K562 (cell line): Measurements from ENCODE around the gene RAB17. TPM values are rescaled to one million over a fixed set of nuclear protein-coding genes. Genes with fewer than 3 reads are reported as not detected.

Experiments used
- ATAC-seq: fragments of 200-7000 bp; cut with Tn5 transposase; 3 replicates; pipeline ENCODE4 v1.9.1; 2020; ENCODE audit warnings: moderate library complexity
- BruUV-seq: library from RNA; stranded (reverse); fragments of 400-500 nt; replicated peaks from 2 replicates; lab custom pipeline; 2021; lab: Mats Ljungman, UMichigan
- CTCF ChIA-PET: fragments of 300-600 bp; formaldehyde crosslinking; extraction: SDS; loops from one replicate; lab custom pipeline; 2021; ENCODE audit warnings: low intra/inter-chr PET ratio; lab: Yijun Ruan, JAX
- POLR2A ChIA-PET: fragments of 300-600, 350-650 bp; sonication (Branson Sonifier 250); formaldehyde crosslinking; extraction: SDS; loops from one replicate; lab custom pipeline; 2021; ENCODE audit warnings: antibody characterized with exemption, inconsistent platforms; lab: Yijun Ruan, JAX
- DNase-seq, 4 experiments: peaks; one replicate each; pipeline versions ENCODE4 v3.0.0 to v3.0.0-alpha.2; 2011 to 2018; ENCODE audit warnings: low spot score in 3 of 4, mixed read lengths in 3 of 4; ENCODE audit errors: extremely low read depth in 1 of 4
- FAIRE-seq: peaks from 2 replicates; lab custom pipeline; 2011; peaks lifted over from hg19 to GRCh38; lab: Jason Lieb, UNC
- H2AFZ ChIP-seq: 2 replicates; pipeline ENCODE4 v1.6.0; 2011; ENCODE audit warnings: low read depth, low read length, control low read depth, inconsistent platforms
- H3K27ac ChIP-seq: fragments of 200-600 bp; 3 replicates; pipeline ENCODE4 v1.8.0; 2011; ENCODE audit warnings: low read depth, mild to moderate bottlenecking, control low read depth, inconsistent platforms, low read length, moderate library complexity, mixed read lengths; ENCODE audit errors: extremely low read depth
- H3K27me3 ChIP-seq, 2 experiments: fragments of 300-600 bp in 1 of 2; 2 replicates in 1 of 2; 3 replicates in 1 of 2; pipeline versions ENCODE4 v1.6.0 to v1.8.0; 2011; ENCODE audit warnings: inconsistent platforms in 2 of 2, low read length in 2 of 2, mild to moderate bottlenecking in 1 of 2, mixed read lengths in 1 of 2, moderate library complexity in 1 of 2; ENCODE audit not compliant: control insufficient read depth in 2 of 2, insufficient read depth in 2 of 2
- H3K36me3 ChIP-seq: fragments of 300-600 bp; 3 replicates; pipeline ENCODE4 v1.8.0; 2011; ENCODE audit warnings: mild to moderate bottlenecking, low read length, inconsistent platforms; ENCODE audit not compliant: control insufficient read depth, insufficient read depth
- H3K4me1 ChIP-seq, 2 experiments: fragments of 200-600 bp in 1 of 2; replicated peaks in 1 of 2; 2 replicates in 1 of 2; 3 replicates in 1 of 2; pipeline versions ENCODE4 v1.5.1 to v1.8.0; 2011; ENCODE audit warnings: inconsistent platforms in 2 of 2, low read length in 2 of 2, mild to moderate bottlenecking in 1 of 2, mixed read lengths in 1 of 2, moderate library complexity in 1 of 2; ENCODE audit not compliant: control insufficient read depth in 2 of 2, insufficient read depth in 2 of 2
- H3K4me2 ChIP-seq: 2 replicates; pipeline ENCODE4 v1.6.1; 2011; ENCODE audit warnings: low read length, control low read depth, inconsistent platforms, mixed read lengths; ENCODE audit not compliant: insufficient read depth
- H3K4me3 ChIP-seq: fragments of 200-600 bp; sonication (generic), shearing (Covaris generic); 2 replicates; pipeline ENCODE4 v1.5.1; 2016; ENCODE audit warnings: control low read depth, inconsistent platforms
- H3K79me2 ChIP-seq: fragments of 200-600 bp; 3 replicates; pipeline ENCODE4 v1.8.0; 2011; ENCODE audit warnings: low read length, inconsistent platforms; ENCODE audit not compliant: control insufficient read depth, insufficient read depth
- H3K9ac ChIP-seq, 2 experiments: 2 replicates each; pipeline versions ENCODE4 v1.6.0 to v1.6.1; 2011; ENCODE audit warnings: low read depth in 2 of 2, low read length in 2 of 2, control low read depth in 1 of 2, inconsistent platforms in 1 of 2, mild to moderate bottlenecking in 1 of 2, mixed read lengths in 1 of 2; ENCODE audit not compliant: insufficient read depth in 1 of 2
- H3K9me1 ChIP-seq: one replicate; pipeline ENCODE4 v1.6.0; 2011; ENCODE audit warnings: inconsistent platforms, mild to moderate bottlenecking, low read length, moderate library complexity; ENCODE audit not compliant: control insufficient read depth, insufficient read depth
- H3K9me3 ChIP-seq: replicated peaks from 2 replicates; pipeline ENCODE4 v1.5.1; 2011; ENCODE audit warnings: low read depth, low read length, inconsistent platforms; ENCODE audit not compliant: control insufficient read depth, insufficient read depth
- H4K20me1 ChIP-seq: replicated peaks from 2 replicates; pipeline ENCODE4 v1.6.1; 2011; ENCODE audit warnings: low read length, inconsistent platforms, mixed read lengths; ENCODE audit not compliant: control insufficient read depth, insufficient read depth
- CBX5 ChIP-seq: IDR thresholded peaks from 2 replicates; pipeline ENCODE4 v1.6.1; 2014; ENCODE audit warnings: low read depth, borderline replicate concordance
- HIVEP1 ChIP-seq: fragments of 250-450 bp; sonication (Bioruptor Pico); IDR thresholded peaks from 2 replicates; pipeline ENCODE4 v1.4.0; 2020; ENCODE audit warnings: mild to moderate bottlenecking
- NCOR1 ChIP-seq: fragments of 450-650 bp; IDR thresholded peaks from 2 replicates; pipeline ENCODE4 v1.6.1; 2016; ENCODE audit warnings: mild to moderate bottlenecking, moderate library complexity
- PTTG1 ChIP-seq: fragments of 450-650 bp; IDR thresholded peaks from 2 replicates; pipeline ENCODE4 v1.6.1; 2016; ENCODE audit warnings: low read depth, mild to moderate bottlenecking, missing genetic modification characterization, missing compliant biosample characterization
- RB1 ChIP-seq: fragments of 450-650 bp; IDR thresholded peaks from 2 replicates; pipeline ENCODE4 v1.6.1; 2017; ENCODE audit warnings: low read depth, mild to moderate bottlenecking
- USF1 ChIP-seq: sonication (generic); formaldehyde crosslinking; IDR thresholded peaks from 2 replicates; pipeline ENCODE4 v1.9.0; 2022; ENCODE audit warnings: mild to moderate bottlenecking, missing genetic modification reagents
- ZNF121 ChIP-seq: sonication (generic); formaldehyde crosslinking; conservative IDR thresholded peaks from 2 replicates; pipeline ENCODE4 v1.8.0; 2022; ENCODE audit warnings: missing genetic modification reagents
- ZNF184 ChIP-seq: sonication (generic); formaldehyde crosslinking; IDR thresholded peaks from 2 replicates; pipeline ENCODE4 v1.5.0; 2020; ENCODE audit warnings: missing genetic modification reagents
- WGBS: fragments of 100-300 bp; shearing (Covaris generic); methylation state at CpG from one replicate; pipeline ENCODE4 v1.1.6; 2016; ENCODE audit warnings: low coverage, mixed read lengths; ENCODE audit not compliant: insufficient coverage; ENCODE audit errors: missing lambda C conversion rate; 5-methylcytosine and 5-hydroxymethylcytosine counted together
- in situ Hi-C: fragments of 300-500 bp; cut with MboI; formaldehyde crosslinking; loops from 4 replicates; pipeline ENCODE4 v1.15.0; 2018; ENCODE audit warnings: inconsistent platforms, mixed read lengths
- intact Hi-C: fragments of 100-400 bp; cut with micrococcal nuclease; formaldehyde crosslinking; loops from 2 replicates; pipeline ENCODE4 v1.14.2; 2022
- polyA plus RNA-seq, 8 experiments: library from polyadenylated mRNA; depleted of rRNA in 4 of 8; stranded (reverse) in 5 of 8; unstranded in 3 of 8; fragments of >200 nt; fragmentation: Nextera tagmentation in 2 of 8; fragmentation: Illumina TruSeq in 1 of 8; extraction: Ambion mirVana in 2 of 8; extraction: Trizol in 1 of 8; gene quantifications; 2 replicates each; pipeline versions ENCODE4 v1.2.1 to v1.2.3, GENCODE V29; 2011 to 2014; ENCODE audit warnings: inconsistent platforms in 1 of 8, missing spikeins in 1 of 8
- total RNA-seq, 7 experiments: library from RNA; depleted of rRNA in 6 of 7; stranded (reverse); fragments of >200 nt in 6 of 7; fragmentation: Illumina TruSeq in 2 of 7; extraction: Trizol in 2 of 7; gene quantifications; 2 replicates each; pipeline versions ENCODE4 v1.2.1 to v1.2.3, GENCODE V29; 2011 to 2021; ENCODE audit warnings: low replicate concordance in 1 of 7
- TF ChIP-seq, protein P1 (sequence below): sonication (generic); formaldehyde crosslinking; IDR thresholded peaks from 2 replicates; pipeline ENCODE4 v1.9.0; 2022; ENCODE audit warnings: mild to moderate bottlenecking, missing genetic modification reagents
- TF ChIP-seq, protein P2 (sequence below): fragments of 450-650 bp; IDR thresholded peaks from 2 replicates; pipeline ENCODE4 v1.6.1; 2018; ENCODE audit not compliant: partially characterized antibody
- TF ChIP-seq, protein P3 (sequence below): IDR thresholded peaks from 3 replicates; pipeline ENCODE4 v1.6.1; 2011; ENCODE audit warnings: borderline replicate concordance, mild to moderate bottlenecking, moderate library complexity; ENCODE audit not compliant: insufficient read length; ENCODE audit errors: extremely low read depth
- TF ChIP-seq, protein P4 (sequence below): fragments of 250-450 bp; sonication (Bioruptor Pico); IDR thresholded peaks from 2 replicates; pipeline ENCODE4 v1.9.0; 2021; ENCODE audit warnings: mild to moderate bottlenecking, inconsistent platforms

Gene RAB17
- total and polyA plus RNA-seq, 9 of the 15 experiments (the other 6 are each of a cell fraction or from before 2014, with no cell fraction given): 0.13 TPM; not detected in 8

DNA sequence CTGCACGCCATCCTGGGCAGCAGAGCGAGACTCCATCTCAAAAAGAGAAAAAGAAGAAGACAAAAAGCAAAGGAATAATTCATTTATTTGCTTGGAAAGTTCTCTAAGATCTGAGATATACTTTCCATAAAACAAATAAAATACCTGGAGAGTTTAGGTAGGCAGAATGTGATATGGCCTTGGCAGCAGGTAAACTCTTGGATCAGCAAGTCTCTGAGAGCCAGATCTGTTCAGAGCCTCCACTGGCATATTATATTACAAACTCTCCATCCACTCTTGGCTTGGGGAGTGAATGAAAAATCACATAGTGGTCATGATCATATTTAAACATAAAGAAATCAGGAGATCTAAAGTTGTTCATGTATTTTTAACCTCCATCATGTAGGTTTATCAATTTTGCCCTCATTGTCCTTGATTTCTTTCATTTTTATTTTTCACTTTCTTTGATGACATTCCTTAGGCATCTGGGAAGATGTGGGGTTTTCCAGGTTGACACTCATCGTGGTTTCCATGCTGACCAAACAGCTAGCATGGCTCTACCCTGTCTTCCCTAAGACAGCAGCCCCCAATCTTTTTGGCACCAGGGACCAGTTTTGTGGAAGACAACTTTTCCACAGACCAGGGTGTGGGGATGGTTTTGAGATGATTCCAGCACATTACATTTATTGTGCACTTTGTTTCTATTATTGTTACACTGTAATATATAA lies 47.0 kb upstream of the RAB17 start:
- no peak overlapping the region for H2AFZ ChIP-seq
- no peak overlapping the region for H3K4me3 ChIP-seq
- CTCF ChIA-PET: no interaction called here
- no peak for DNase-seq
- no peaks in the 10 kb centered on the region for H3K9me1 ChIP-seq
- H3K27ac ChIP-seq: no peak overlapping the region
- peaks cover 0 to 32% of the 10 kb centered on the region in 2 experiments; a peak in 3 of 5 replicates for H3K27me3 ChIP-seq
- in situ Hi-C loops: no loop called here
- H3K36me3 ChIP-seq: no peaks in the 10 kb centered on the region
- no peak for FAIRE-seq
- H3K79me2 ChIP-seq: no peaks in the 10 kb centered on the region
- POLR2A ChIA-PET: no interaction called here
- H3K9me3 ChIP-seq: no peaks in the 10 kb centered on the region
- H4K20me1 ChIP-seq: no peaks in the 10 kb centered on the region; the same call in 1 of the 2 replicates
- intact Hi-C loops: no loop called here
- whole genome bisulfite sequencing: 0% methylated on average over 1 of the region's 3 CpGs
- BruUV-seq: no TSS peak
- no peak overlapping the region for H3K4me2 ChIP-seq
- H3K9ac ChIP-seq: no peak overlapping the region
- H3K4me1 ChIP-seq: no peaks in the 10 kb centered on the region
- no peak for ATAC-seq
- TF ChIP-seq PTTG1 (tag): no peak
- no peak for TF ChIP-seq CBX5
- TF ChIP-seq NCOR1: no peak
- no peak for TF ChIP-seq RB1
- no peak for TF ChIP-seq ZNF121 (CRISPR knock-in tag)
- TF ChIP-seq, protein P1, sequence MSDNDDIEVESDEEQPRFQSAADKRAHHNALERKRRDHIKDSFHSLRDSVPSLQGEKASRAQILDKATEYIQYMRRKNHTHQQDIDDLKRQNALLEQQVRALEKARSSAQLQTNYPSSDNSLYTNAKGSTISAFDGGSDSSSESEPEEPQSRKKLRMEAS (CRISPR knock-in tag): no peak
- TF ChIP-seq, protein P2, sequence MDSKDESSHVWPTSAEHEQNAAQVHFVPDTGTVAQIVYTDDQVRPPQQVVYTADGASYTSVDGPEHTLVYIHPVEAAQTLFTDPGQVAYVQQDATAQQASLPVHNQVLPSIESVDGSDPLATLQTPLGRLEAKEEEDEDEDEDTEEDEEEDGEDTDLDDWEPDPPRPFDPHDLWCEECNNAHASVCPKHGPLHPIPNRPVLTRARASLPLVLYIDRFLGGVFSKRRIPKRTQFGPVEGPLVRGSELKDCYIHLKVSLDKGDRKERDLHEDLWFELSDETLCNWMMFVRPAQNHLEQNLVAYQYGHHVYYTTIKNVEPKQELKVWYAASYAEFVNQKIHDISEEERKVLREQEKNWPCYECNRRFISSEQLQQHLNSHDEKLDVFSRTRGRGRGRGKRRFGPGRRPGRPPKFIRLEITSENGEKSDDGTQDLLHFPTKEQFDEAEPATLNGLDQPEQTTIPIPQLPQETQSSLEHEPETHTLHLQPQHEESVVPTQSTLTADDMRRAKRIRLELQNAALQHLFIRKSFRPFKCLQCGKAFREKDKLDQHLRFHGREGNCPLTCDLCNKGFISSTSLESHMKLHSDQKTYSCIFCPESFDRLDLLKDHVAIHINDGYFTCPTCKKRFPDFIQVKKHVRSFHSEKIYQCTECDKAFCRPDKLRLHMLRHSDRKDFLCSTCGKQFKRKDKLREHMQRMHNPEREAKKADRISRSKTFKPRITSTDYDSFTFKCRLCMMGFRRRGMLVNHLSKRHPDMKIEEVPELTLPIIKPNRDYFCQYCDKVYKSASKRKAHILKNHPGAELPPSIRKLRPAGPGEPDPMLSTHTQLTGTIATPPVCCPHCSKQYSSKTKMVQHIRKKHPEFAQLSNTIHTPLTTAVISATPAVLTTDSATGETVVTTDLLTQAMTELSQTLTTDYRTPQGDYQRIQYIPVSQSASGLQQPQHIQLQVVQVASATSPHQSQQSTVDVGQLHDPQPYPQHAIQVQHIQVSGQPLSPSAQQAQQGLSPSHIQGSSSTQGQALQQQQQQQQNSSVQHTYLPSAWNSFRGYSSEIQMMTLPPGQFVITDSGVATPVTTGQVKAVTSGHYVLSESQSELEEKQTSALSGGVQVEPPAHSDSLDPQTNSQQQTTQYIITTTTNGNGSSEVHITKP: no peak
- TF ChIP-seq, protein P3, sequence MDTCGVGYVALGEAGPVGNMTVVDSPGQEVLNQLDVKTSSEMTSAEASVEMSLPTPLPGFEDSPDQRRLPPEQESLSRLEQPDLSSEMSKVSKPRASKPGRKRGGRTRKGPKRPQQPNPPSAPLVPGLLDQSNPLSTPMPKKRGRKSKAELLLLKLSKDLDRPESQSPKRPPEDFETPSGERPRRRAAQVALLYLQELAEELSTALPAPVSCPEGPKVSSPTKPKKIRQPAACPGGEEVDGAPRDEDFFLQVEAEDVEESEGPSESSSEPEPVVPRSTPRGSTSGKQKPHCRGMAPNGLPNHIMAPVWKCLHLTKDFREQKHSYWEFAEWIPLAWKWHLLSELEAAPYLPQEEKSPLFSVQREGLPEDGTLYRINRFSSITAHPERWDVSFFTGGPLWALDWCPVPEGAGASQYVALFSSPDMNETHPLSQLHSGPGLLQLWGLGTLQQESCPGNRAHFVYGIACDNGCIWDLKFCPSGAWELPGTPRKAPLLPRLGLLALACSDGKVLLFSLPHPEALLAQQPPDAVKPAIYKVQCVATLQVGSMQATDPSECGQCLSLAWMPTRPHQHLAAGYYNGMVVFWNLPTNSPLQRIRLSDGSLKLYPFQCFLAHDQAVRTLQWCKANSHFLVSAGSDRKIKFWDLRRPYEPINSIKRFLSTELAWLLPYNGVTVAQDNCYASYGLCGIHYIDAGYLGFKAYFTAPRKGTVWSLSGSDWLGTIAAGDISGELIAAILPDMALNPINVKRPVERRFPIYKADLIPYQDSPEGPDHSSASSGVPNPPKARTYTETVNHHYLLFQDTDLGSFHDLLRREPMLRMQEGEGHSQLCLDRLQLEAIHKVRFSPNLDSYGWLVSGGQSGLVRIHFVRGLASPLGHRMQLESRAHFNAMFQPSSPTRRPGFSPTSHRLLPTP: no peak
- no peak for TF ChIP-seq HIVEP1 (CRISPR knock-in tag)
- no peak for TF ChIP-seq ZNF184 (CRISPR knock-in tag)
- no peak for TF ChIP-seq USF1
- TF ChIP-seq, protein P4, sequence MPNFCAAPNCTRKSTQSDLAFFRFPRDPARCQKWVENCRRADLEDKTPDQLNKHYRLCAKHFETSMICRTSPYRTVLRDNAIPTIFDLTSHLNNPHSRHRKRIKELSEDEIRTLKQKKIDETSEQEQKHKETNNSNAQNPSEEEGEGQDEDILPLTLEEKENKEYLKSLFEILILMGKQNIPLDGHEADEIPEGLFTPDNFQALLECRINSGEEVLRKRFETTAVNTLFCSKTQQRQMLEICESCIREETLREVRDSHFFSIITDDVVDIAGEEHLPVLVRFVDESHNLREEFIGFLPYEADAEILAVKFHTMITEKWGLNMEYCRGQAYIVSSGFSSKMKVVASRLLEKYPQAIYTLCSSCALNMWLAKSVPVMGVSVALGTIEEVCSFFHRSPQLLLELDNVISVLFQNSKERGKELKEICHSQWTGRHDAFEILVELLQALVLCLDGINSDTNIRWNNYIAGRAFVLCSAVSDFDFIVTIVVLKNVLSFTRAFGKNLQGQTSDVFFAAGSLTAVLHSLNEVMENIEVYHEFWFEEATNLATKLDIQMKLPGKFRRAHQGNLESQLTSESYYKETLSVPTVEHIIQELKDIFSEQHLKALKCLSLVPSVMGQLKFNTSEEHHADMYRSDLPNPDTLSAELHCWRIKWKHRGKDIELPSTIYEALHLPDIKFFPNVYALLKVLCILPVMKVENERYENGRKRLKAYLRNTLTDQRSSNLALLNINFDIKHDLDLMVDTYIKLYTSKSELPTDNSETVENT (CRISPR knock-in tag): no peak
